Measurements from ENCODE around the gene RASSF9.

DNA sequence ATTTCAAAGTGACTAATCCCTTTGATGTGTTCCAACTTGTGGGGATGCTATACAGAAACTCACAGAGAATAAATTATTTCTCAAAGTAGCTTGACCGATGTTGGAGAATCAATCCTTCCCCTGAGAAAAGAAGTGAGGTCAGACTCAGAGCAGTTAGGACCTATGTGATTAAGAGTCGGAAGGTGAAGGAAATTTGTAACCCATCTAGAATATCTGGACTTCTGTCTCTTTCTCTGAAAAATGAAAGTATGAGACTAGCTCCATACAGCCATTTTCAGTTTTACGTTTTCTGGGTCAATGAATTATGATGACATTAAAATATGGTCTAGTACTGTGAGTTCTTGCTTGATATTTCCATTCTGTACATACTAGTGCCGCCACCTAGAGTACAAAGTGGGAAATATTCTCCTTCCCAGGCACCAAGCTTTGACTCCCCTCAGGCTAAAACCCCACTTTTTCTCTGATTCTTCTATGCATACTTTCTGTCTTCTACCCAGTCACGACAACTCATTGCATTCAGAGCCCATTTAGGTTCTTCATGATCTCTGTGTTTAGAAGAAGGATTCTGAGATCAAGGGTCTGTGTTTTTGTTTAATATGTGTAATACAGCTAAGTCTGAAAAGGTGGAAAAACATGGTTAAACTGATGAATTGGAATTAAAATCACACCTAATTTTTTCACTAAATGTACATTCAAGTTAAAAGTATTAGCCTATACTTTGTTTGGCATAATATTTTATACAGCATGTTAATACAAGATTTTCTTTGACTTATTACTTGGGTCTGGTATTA lies 31.0 kb upstream of the RASSF9 start:
- no peak for TF ChIP-seq PML (IDR thresholded peaks at IDR 0.05; ENCODE audit: low read length)
- no peak for TF ChIP-seq SP1 (IDR thresholded peaks at IDR 0.05; ENCODE audit: low read depth, low read length)
- TF ChIP-seq CBX3 (IDR thresholded peaks at IDR 0.05; ENCODE audit: borderline replicate concordance, low read depth) = no peak
- no peak for TF ChIP-seq EZH2 (IDR thresholded peaks at IDR 0.05; ENCODE audit: borderline replicate concordance, control insufficient read depth, low read depth, low read length)
- TF ChIP-seq CTCF (IDR thresholded peaks at IDR 0.05 in 2 of 3, conservative IDR thresholded peaks at IDR 0.05 in 1 of 3; ENCODE audit: control insufficient read depth in 2 of 3, extremely low read depth in 1 of 3, insufficient read depth in 1 of 3, low read depth in 3 of 3, low read length in 3 of 3) = peak; percentile 68 to 76 (median 69)
- TF ChIP-seq, protein P1, sequence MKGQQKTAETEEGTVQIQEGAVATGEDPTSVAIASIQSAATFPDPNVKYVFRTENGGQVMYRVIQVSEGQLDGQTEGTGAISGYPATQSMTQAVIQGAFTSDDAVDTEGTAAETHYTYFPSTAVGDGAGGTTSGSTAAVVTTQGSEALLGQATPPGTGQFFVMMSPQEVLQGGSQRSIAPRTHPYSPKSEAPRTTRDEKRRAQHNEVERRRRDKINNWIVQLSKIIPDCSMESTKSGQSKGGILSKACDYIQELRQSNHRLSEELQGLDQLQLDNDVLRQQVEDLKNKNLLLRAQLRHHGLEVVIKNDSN (IDR thresholded peaks at IDR 0.05; ENCODE audit: borderline replicate concordance, extremely low read length, insufficient read depth, low read depth, low read length) = no peak
- no peak for TF ChIP-seq NBN (IDR thresholded peaks at IDR 0.05)
- TF ChIP-seq, protein P2, sequence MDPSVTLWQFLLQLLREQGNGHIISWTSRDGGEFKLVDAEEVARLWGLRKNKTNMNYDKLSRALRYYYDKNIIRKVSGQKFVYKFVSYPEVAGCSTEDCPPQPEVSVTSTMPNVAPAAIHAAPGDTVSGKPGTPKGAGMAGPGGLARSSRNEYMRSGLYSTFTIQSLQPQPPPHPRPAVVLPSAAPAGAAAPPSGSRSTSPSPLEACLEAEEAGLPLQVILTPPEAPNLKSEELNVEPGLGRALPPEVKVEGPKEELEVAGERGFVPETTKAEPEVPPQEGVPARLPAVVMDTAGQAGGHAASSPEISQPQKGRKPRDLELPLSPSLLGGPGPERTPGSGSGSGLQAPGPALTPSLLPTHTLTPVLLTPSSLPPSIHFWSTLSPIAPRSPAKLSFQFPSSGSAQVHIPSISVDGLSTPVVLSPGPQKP (IDR thresholded peaks at IDR 0.05; ENCODE audit: low read depth, low read length) = no peak
